PC-9 (cell line): ENCODE results near the gene KRT8.

ENCODE experiments used
- CTCF ChIP-seq: fragments of 200-600 bp; sonication (generic); conservative IDR thresholded peaks from 2 replicates; pipeline ENCODE4 v1.6.1; 2017; ENCODE audit warnings: mixed run types, antibody characterized with exemption, mild to moderate bottlenecking, moderate library complexity
- EZH2 ChIP-seq: fragments of 200-600 bp; sonication (generic); IDR thresholded peaks from 2 replicates; pipeline ENCODE4 v1.8.0; 2017; ENCODE audit warnings: antibody characterized with exemption, low read depth

- TF ChIP-seq CTCF (no peak), EZH2 (no peak)
These were observed 21.1 kb upstream of the KRT8 start for GRCh38 chr12:52925717-52926595.
